OCI-LY1 (cell line): ENCODE measurements around the gene TNFSF9.

Experiments
- H2AFZ ChIP-seq: fragments of 200-600 bp; sonication (generic), shearing (Covaris generic); 2 replicates; pipeline ENCODE4 v1.6.0; 2014; ENCODE audit warnings: antibody characterized with exemption, mild to moderate bottlenecking, low read length
- H3F3A ChIP-seq: fragments of 200-600 bp; sonication (generic), shearing (Covaris generic); 2 replicates; pipeline ENCODE4 v1.6.0; 2014; ENCODE audit warnings: mild to moderate bottlenecking, antibody characterized with exemption, low read length, moderate library complexity; ENCODE audit not compliant: insufficient read depth
- H3K27ac ChIP-seq: fragments of 200-600 bp; sonication (generic); 2 replicates; pipeline ENCODE4 v1.5.1; 2014; ENCODE audit warnings: low read length, mixed run types, mild to moderate bottlenecking, low read depth; ENCODE audit not compliant: poor library complexity, severe bottlenecking
- H3K27me3 ChIP-seq: fragments of 200-600 bp; sonication (generic); 2 replicates; pipeline ENCODE4 v1.6.0; 2014; ENCODE audit warnings: antibody characterized with exemption, mild to moderate bottlenecking, low read length, moderate library complexity; ENCODE audit not compliant: insufficient read depth
- H3K36me3 ChIP-seq: fragments of 200-600 bp; sonication (generic); 2 replicates; pipeline ENCODE4 v1.6.1; 2014; ENCODE audit warnings: mild to moderate bottlenecking, antibody characterized with exemption, low read length, moderate library complexity, mixed read lengths; ENCODE audit not compliant: insufficient read depth
- H3K4me1 ChIP-seq: fragments of 200-600 bp; sonication (generic); 2 replicates; pipeline ENCODE4 v1.5.1; 2014; ENCODE audit warnings: mild to moderate bottlenecking, low read length, moderate library complexity; ENCODE audit not compliant: insufficient read depth, severe bottlenecking
- H3K4me2 ChIP-seq: fragments of 200-600 bp; sonication (generic), shearing (Covaris generic); 2 replicates; pipeline ENCODE4 v1.6.1; 2014; ENCODE audit warnings: low read length
- H3K4me3 ChIP-seq: fragments of 200-600 bp; sonication (generic); 2 replicates; pipeline ENCODE4 v1.5.1; 2014; ENCODE audit warnings: low read length, low read depth, mild to moderate bottlenecking, mixed read lengths; ENCODE audit not compliant: poor library complexity, severe bottlenecking
- H3K79me2 ChIP-seq: fragments of 200-600 bp; shearing (Covaris generic); 2 replicates; pipeline ENCODE4 v1.6.1; 2016; ENCODE audit warnings: mixed run types, low read length, mixed read lengths; ENCODE audit not compliant: insufficient read depth
- H3K9ac ChIP-seq: fragments of 200-600 bp; sonication (generic), shearing (Covaris generic); 2 replicates; pipeline ENCODE4 v1.6.1; 2014; ENCODE audit warnings: mild to moderate bottlenecking, low read length, mixed read lengths
- H3K9me2 ChIP-seq: fragments of 200-600 bp; sonication (generic), shearing (Covaris generic); 2 replicates; pipeline ENCODE4 v1.6.1; 2014; ENCODE audit warnings: low read depth, mild to moderate bottlenecking, low read length, mixed read lengths
- H3K9me3 ChIP-seq: fragments of 200-600 bp; shearing (Covaris generic); 2 replicates; pipeline ENCODE4 v1.6.1; 2014; ENCODE audit warnings: low read length, mixed read lengths
- H4K20me1 ChIP-seq: fragments of 200-600 bp; sonication (generic), shearing (Covaris generic); 2 replicates; pipeline ENCODE4 v1.6.0; 2016; ENCODE audit warnings: mild to moderate bottlenecking, low read length; ENCODE audit not compliant: insufficient read depth
- EZH2 ChIP-seq: fragments of 200-600 bp; sonication (generic), shearing (Covaris generic); IDR thresholded peaks from 2 replicates; pipeline ENCODE4 v1.8.0; 2017; ENCODE audit warnings: borderline replicate concordance, mixed run types, mild to moderate bottlenecking, antibody characterized with exemption, low read length, moderate library complexity, mixed read lengths
- TF ChIP-seq, protein P1 (sequence below): fragments of 200-600 bp; sonication (generic), shearing (Covaris generic); IDR thresholded peaks from 2 replicates; pipeline ENCODE4 v1.5.1; 2017; ENCODE audit warnings: mild to moderate bottlenecking, antibody characterized with exemption, low read length, moderate library complexity, mixed read lengths

The TNFSF9 gene

DNA sequence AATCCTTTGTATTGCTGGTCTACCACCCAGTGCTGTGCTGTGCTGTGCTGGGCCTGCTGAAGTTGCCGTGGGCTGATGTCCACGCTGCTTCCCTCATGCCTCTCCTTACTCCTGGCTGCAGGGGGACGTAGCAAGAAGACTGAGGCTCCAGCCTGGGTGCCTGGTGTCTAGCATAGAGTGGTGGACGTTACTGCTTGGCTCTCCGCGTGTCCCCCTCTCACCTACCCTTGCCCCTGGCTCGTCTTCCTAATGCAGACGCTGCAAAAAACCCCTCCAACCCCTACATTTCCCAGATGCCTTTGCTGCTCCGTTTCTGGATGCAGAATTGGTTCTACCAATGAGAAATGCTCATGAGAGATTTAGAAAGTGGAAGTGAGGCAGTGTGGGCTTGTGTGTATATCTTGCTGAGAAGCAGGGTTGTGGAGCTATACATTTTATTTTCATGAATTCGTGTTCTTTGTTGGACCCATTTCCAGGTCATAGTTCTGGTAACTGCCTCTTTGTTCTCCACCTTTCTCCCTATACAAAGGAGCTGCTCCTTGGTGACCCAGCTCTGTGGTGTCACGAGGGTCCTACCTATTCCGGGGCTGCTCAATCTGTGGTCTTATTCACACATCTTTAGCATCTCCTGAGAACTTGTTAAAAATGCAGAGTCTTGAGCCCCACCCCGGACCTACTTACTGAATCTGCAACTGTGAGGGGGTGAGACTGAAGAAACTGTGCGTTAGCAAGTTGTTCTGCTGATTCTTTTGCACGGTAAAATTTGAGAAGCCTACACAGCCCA lies 41.4 kb upstream of the TNFSF9 start:
- Histone ChIP-seq H3K9ac (peak overlapping the region; percentile 37), H3K9me3 (no peaks in the 10 kb centered on the region), H3K4me3 (peak overlapping the region; percentile 46), H3K36me3 (0 out of 2 replicates have a peak, but pooled peaks cover 2% of the 10 kb centered on the region), H3K4me2 (peak overlapping the region; percentile 66), H3K27me3 (no peaks in the 10 kb centered on the region), H4K20me1 (no peaks in the 10 kb centered on the region), H2AFZ (peak overlapping the region; percentile 94), H3K4me1 (peaks cover 14% of the 10 kb centered on the region), H3K79me2 (no peaks in the 10 kb centered on the region), H3K27ac (peak overlapping the region; percentile 40), H3K9me2 (no peaks in the 10 kb centered on the region), H3F3A (no peaks in the 10 kb centered on the region)
- TF ChIP-seq, protein P1, sequence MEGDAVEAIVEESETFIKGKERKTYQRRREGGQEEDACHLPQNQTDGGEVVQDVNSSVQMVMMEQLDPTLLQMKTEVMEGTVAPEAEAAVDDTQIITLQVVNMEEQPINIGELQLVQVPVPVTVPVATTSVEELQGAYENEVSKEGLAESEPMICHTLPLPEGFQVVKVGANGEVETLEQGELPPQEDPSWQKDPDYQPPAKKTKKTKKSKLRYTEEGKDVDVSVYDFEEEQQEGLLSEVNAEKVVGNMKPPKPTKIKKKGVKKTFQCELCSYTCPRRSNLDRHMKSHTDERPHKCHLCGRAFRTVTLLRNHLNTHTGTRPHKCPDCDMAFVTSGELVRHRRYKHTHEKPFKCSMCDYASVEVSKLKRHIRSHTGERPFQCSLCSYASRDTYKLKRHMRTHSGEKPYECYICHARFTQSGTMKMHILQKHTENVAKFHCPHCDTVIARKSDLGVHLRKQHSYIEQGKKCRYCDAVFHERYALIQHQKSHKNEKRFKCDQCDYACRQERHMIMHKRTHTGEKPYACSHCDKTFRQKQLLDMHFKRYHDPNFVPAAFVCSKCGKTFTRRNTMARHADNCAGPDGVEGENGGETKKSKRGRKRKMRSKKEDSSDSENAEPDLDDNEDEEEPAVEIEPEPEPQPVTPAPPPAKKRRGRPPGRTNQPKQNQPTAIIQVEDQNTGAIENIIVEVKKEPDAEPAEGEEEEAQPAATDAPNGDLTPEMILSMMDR: no peak
- TF ChIP-seq EZH2: no peak

DNA sequence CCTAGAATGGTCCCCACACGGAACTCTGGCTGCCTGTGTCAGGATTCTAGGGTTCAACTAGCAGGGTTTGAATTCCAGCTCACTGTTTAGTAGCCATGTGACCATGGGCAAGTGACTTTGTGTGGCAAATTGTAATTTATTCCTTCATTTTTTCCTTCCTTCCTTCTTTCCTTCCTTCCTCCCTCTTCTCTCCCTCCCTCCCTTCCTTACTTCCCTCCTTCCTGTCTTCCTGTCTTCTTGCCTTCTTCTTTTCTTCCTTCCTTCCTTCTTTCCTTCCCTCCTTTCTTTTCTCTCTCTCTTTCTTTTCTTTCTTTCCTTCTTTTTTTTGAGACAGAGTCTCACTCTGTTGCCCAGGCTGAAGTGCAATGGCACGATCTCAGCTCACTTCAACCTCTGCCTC lies 40.7 kb upstream of the TNFSF9 start:
- Histone ChIP-seq H3K4me3 (peak overlapping the region; percentile 46), H3K4me2 (peak overlapping the region; percentile 66), H2AFZ (peak overlapping the region; percentile 94), H3K9ac (peak overlapping the region; percentile 37), H4K20me1 (no peaks in the 10 kb centered on the region), H3K27me3 (no peaks in the 10 kb centered on the region), H3K27ac (peak overlapping the region; percentile 40), H3K36me3 (peaks cover 7% of the 10 kb centered on the region; the same call in 1 of the 2 replicates), H3K9me3 (no peaks in the 10 kb centered on the region), H3K4me1 (peaks cover 14% of the 10 kb centered on the region), H3K9me2 (no peaks in the 10 kb centered on the region), H3F3A (no peaks in the 10 kb centered on the region), H3K79me2 (no peaks in the 10 kb centered on the region)
- no peak for TF ChIP-seq EZH2
- TF ChIP-seq, protein P1: no peak

DNA sequence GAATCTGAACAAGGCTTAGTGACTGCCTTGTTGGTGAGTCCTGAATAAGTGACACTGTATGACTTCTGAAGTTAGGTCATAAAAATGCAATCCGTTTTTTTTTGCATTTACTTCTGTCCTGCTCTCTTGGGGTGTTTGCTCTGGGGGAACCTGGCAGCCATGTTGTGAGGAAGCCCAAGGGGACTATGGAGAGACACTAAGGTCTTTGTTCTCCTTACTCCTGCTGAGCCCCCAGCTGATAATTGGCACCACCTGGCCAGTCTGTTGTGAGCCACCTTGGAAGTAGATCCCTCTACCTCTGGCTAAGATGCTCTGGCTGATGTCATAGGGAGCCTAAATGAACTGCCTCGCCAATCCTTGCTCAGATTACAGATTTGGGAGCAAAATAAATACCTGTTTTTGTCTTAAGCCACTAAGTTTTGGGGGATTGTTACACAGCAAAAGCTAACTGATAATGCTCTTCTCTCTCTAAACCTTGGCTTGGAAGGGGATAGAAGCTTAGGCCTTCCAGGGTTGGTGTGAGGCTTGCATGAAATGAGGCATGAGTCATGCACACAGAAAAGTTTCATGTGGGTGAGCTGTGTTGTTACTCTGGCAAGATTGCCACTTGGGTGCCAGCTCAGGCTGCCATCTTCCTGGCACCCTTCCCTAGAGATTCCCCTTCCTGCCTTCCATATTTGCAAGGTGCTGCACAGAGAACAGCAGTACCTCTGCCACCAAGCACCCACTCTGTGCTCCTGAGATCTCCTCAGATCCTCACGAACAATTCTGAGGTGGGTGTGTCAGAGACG lies 38.8 kb upstream of the TNFSF9 start:
- Histone ChIP-seq H3K27me3 (no peaks in the 10 kb centered on the region), H4K20me1 (no peaks in the 10 kb centered on the region), H3K9me3 (no peaks in the 10 kb centered on the region), H3F3A (no peaks in the 10 kb centered on the region), H3K36me3 (peaks cover 16% of the 10 kb centered on the region), H3K4me3 (no peak overlapping the region), H3K9ac (no peak overlapping the region), H2AFZ (no peak overlapping the region), H3K79me2 (no peaks in the 10 kb centered on the region), H3K4me1 (peaks cover 14% of the 10 kb centered on the region), H3K4me2 (no peak overlapping the region), H3K27ac (peak overlapping the region; percentile 17), H3K9me2 (no peaks in the 10 kb centered on the region)
- no peak for TF ChIP-seq EZH2
- TF ChIP-seq, protein P1: no peak
